Neural cell (in vitro differentiated cells): Measurements from ENCODE around the gene UBAC2. TPM values are rescaled to one million over a fixed set of nuclear protein-coding genes. Genes with fewer than 3 reads are reported as not detected.

Experiments
- H2AFZ ChIP-seq: fragments of 200-600, 300-800 bp; sonication (generic), shearing (Covaris generic); 2 replicates; pipeline ENCODE4 v1.6.0; 2014; ENCODE audit warnings: low read depth, mild to moderate bottlenecking, antibody characterized with exemption, low read length, moderate library complexity
- H3F3A ChIP-seq: fragments of 200-600 bp; shearing (Covaris generic); 2 replicates; pipeline ENCODE4 v1.6.1; 2016; ENCODE audit warnings: mild to moderate bottlenecking, moderate library complexity, mixed read lengths, antibody characterized with exemption, low read length; ENCODE audit not compliant: insufficient read depth, poor library complexity, severe bottlenecking
- H3K27ac ChIP-seq: fragments of 200-600, 300-800 bp; sonication (generic), shearing (Covaris generic); 2 replicates; pipeline ENCODE4 v1.5.1; 2014; ENCODE audit warnings: mild to moderate bottlenecking, low read length, moderate library complexity
- H3K27me3 ChIP-seq: fragments of 300-800, 200-600 bp; sonication (generic), shearing (Covaris generic); 2 replicates; pipeline ENCODE4 v1.6.0; 2014; ENCODE audit warnings: mild to moderate bottlenecking, low read depth, low read length, moderate library complexity; ENCODE audit not compliant: insufficient read depth
- H3K36me3 ChIP-seq: fragments of 300-800, 200-600 bp; sonication (generic), shearing (Covaris generic); 2 replicates; pipeline ENCODE4 v1.5.1; 2014; ENCODE audit warnings: mild to moderate bottlenecking, antibody characterized with exemption, low read length, moderate library complexity; ENCODE audit not compliant: insufficient read depth
- H3K4me2 ChIP-seq: fragments of 300-800, 200-600 bp; sonication (generic), shearing (Covaris generic); 2 replicates; pipeline ENCODE4 v1.6.0; 2014; ENCODE audit warnings: mild to moderate bottlenecking, low read length
- H3K4me3 ChIP-seq: fragments of 300-800, 200-600 bp; sonication (generic), shearing (Covaris generic); 2 replicates; pipeline ENCODE4 v1.5.1; 2014; ENCODE audit warnings: mild to moderate bottlenecking, low read length, moderate library complexity
- H3K79me2 ChIP-seq: fragments of 200-600 bp; shearing (Covaris generic); replicated peaks from 2 replicates; pipeline ENCODE4 v1.6.0; 2014; ENCODE audit warnings: mild to moderate bottlenecking, low read length, moderate library complexity; ENCODE audit not compliant: insufficient read depth
- H3K9ac ChIP-seq: fragments of 300-800, 200-600 bp; sonication (generic), shearing (Covaris generic); 2 replicates; pipeline ENCODE4 v1.6.1; 2016; ENCODE audit warnings: mild to moderate bottlenecking, low read length, mixed read lengths
- H3K9me2 ChIP-seq: fragments of 200-600 bp; shearing (Covaris generic); 2 replicates; pipeline ENCODE4 v1.6.1; 2016; ENCODE audit warnings: mild to moderate bottlenecking, low read length, mixed read lengths; ENCODE audit not compliant: insufficient read depth
- H3K9me3 ChIP-seq: fragments of 200-600, 300-800 bp; sonication (generic), shearing (Covaris generic); 2 replicates; pipeline ENCODE4 v1.6.1; 2016; ENCODE audit warnings: mild to moderate bottlenecking, mixed run types, low read length, moderate library complexity, mixed read lengths
- H4K20me1 ChIP-seq: fragments of 200-600 bp; shearing (Covaris generic); 2 replicates; pipeline ENCODE4 v1.6.1; 2016; ENCODE audit warnings: mild to moderate bottlenecking, mixed run types; ENCODE audit not compliant: insufficient read depth
- EP300 ChIP-seq: fragments of 450-650 bp; conservative IDR thresholded peaks from 2 replicates; pipeline ENCODE4 v1.6.1; 2014; ENCODE audit warnings: antibody characterized with exemption, mild to moderate bottlenecking, moderate library complexity; ENCODE audit not compliant: poor library complexity, severe bottlenecking
- EZH2 ChIP-seq: fragments of 200-600, 300-800 bp; shearing (Covaris generic), sonication (generic); IDR thresholded peaks from 2 replicates; pipeline ENCODE4 v1.6.1; 2014; ENCODE audit warnings: antibody characterized with exemption, low read length, borderline replicate concordance, mild to moderate bottlenecking; ENCODE audit not compliant: insufficient read depth, poor library complexity, severe bottlenecking
- MXI1 ChIP-seq: fragments of 450-650 bp; conservative IDR thresholded peaks from 2 replicates; pipeline ENCODE4 v1.6.1; 2014; ENCODE audit warnings: antibody characterized with exemption, mild to moderate bottlenecking; ENCODE audit not compliant: poor library complexity, severe bottlenecking
- POLR2AphosphoS5 ChIP-seq: IDR thresholded peaks from 2 replicates; pipeline ENCODE4 v1.6.1; 2012
- RAD21 ChIP-seq: fragments of 450-650 bp; conservative IDR thresholded peaks from 2 replicates; pipeline ENCODE4 v1.6.1; 2014; ENCODE audit warnings: antibody characterized with exemption, mild to moderate bottlenecking, moderate library complexity
- SMC3 ChIP-seq: fragments of 450-650 bp; conservative IDR thresholded peaks from 2 replicates; pipeline ENCODE4 v1.6.1; 2014; ENCODE audit warnings: antibody characterized with exemption, mild to moderate bottlenecking, moderate library complexity; ENCODE audit not compliant: poor library complexity
- TAF1 ChIP-seq: IDR thresholded peaks from 2 replicates; pipeline ENCODE4 v1.6.1; 2012; ENCODE audit warnings: low read depth
- polyA plus RNA-seq: library from polyadenylated mRNA; depleted of rRNA; stranded (reverse); fragments of >200 nt; gene quantifications from 2 replicates; pipeline ENCODE4 v1.2.3, GENCODE V29; 2014
- TF ChIP-seq, protein P1 (sequence below): IDR thresholded peaks from 2 replicates; pipeline ENCODE4 v1.6.1; 2012; ENCODE audit warnings: borderline replicate concordance
- TF ChIP-seq, protein P2 (sequence below): fragments of 450-650 bp; IDR thresholded peaks from 2 replicates; pipeline ENCODE4 v1.5.1; 2014; ENCODE audit warnings: antibody characterized with exemption, mild to moderate bottlenecking, moderate library complexity; ENCODE audit not compliant: poor library complexity, severe bottlenecking

The UBAC2 gene
- polyA plus RNA-seq, 1 donor from 2014 or later, result 56.9 TPM

DNA sequence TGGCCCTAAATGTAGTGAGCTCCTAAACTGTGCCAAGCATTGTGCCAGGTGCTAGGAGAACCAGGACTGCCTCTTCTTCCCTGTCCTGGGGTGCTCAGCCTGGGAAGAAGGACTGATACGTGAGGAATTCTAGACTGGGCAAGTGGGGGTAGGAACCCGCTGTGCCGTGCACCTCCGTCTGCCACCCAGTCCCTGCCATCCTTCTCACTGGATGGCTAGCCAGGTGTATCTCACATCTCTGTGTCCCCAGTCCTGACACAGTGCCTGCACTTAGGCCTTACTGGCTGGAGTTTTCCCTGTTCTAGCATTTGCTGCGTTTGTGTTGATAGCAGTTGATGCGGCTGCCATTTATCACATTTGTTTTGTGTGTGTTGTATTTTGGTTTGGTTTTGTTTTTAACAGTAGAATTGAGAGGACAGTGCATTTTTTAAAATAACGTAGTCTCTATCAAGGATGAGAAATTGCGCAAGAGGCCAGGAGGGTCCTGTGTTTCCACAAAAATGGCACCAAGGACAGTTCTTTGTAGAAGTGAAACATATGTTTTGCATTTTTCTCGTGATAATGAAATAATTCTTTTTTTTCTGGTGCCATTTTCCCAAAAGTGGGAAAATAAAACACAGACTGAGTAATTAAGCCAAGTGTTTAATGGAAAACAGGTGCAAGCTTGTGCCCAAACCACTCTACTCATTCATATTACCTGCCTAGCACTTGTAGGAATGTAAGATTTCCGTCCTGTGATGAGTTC, 111.3 kb downstream of the UBAC2 start:
- H3K36me3 ChIP-seq, result no peaks in the 10 kb centered on the region
- H3K9me3 ChIP-seq, result no peaks in the 10 kb centered on the region
- no peaks in the 10 kb centered on the region for H3K79me2 ChIP-seq
- no peaks in the 10 kb centered on the region for H3K27me3 ChIP-seq
- H2AFZ ChIP-seq, result no peak overlapping the region
- TF ChIP-seq, protein P1, sequence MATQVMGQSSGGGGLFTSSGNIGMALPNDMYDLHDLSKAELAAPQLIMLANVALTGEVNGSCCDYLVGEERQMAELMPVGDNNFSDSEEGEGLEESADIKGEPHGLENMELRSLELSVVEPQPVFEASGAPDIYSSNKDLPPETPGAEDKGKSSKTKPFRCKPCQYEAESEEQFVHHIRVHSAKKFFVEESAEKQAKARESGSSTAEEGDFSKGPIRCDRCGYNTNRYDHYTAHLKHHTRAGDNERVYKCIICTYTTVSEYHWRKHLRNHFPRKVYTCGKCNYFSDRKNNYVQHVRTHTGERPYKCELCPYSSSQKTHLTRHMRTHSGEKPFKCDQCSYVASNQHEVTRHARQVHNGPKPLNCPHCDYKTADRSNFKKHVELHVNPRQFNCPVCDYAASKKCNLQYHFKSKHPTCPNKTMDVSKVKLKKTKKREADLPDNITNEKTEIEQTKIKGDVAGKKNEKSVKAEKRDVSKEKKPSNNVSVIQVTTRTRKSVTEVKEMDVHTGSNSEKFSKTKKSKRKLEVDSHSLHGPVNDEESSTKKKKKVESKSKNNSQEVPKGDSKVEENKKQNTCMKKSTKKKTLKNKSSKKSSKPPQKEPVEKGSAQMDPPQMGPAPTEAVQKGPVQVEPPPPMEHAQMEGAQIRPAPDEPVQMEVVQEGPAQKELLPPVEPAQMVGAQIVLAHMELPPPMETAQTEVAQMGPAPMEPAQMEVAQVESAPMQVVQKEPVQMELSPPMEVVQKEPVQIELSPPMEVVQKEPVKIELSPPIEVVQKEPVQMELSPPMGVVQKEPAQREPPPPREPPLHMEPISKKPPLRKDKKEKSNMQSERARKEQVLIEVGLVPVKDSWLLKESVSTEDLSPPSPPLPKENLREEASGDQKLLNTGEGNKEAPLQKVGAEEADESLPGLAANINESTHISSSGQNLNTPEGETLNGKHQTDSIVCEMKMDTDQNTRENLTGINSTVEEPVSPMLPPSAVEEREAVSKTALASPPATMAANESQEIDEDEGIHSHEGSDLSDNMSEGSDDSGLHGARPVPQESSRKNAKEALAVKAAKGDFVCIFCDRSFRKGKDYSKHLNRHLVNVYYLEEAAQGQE, result no peak
- TF ChIP-seq MXI1 (no peak), POLR2AphosphoS5 (no peak), EZH2 (no peak), SMC3 (no peak), TAF1 (no peak), RAD21 (no peak), EP300 (no peak)
- TF ChIP-seq, protein P2, sequence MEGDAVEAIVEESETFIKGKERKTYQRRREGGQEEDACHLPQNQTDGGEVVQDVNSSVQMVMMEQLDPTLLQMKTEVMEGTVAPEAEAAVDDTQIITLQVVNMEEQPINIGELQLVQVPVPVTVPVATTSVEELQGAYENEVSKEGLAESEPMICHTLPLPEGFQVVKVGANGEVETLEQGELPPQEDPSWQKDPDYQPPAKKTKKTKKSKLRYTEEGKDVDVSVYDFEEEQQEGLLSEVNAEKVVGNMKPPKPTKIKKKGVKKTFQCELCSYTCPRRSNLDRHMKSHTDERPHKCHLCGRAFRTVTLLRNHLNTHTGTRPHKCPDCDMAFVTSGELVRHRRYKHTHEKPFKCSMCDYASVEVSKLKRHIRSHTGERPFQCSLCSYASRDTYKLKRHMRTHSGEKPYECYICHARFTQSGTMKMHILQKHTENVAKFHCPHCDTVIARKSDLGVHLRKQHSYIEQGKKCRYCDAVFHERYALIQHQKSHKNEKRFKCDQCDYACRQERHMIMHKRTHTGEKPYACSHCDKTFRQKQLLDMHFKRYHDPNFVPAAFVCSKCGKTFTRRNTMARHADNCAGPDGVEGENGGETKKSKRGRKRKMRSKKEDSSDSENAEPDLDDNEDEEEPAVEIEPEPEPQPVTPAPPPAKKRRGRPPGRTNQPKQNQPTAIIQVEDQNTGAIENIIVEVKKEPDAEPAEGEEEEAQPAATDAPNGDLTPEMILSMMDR, result no peak
- H3K27ac ChIP-seq, result no peak overlapping the region
- H3F3A ChIP-seq, result no peaks in the 10 kb centered on the region
- H3K9ac ChIP-seq, result no peak overlapping the region
- no peak overlapping the region for H3K4me3 ChIP-seq
- no peaks in the 10 kb centered on the region for H4K20me1 ChIP-seq
- no peak overlapping the region for H3K4me2 ChIP-seq
- H3K9me2 ChIP-seq, result no peaks in the 10 kb centered on the region

DNA sequence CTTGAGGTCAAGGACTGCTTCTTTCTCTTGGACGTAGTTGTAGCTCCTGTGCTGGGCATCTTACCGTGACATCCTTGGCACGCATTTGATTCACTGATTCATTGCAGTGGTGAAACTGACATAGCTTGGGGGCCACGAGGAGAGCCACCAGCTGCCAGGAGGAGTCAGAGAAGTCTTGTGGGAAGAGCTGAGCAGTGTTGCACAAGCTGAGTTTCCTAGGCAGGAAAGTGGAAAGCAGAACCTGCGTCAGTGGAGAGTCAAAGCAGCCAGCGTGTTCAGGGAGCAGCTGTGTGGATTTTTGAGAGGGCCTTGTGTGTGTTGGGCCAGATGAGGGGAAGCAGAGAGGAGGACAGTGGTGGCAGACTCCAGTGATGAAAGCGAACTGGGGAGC, 111.8 kb downstream of the UBAC2 start:
- no peak overlapping the region for H3K4me2 ChIP-seq
- no peaks in the 10 kb centered on the region for H3K79me2 ChIP-seq
- no peak overlapping the region for H3K27ac ChIP-seq
- no peak overlapping the region for H3K4me3 ChIP-seq
- no peaks in the 10 kb centered on the region for H3K9me3 ChIP-seq
- H3K9ac ChIP-seq, result no peak overlapping the region
- H3K27me3 ChIP-seq, result no peaks in the 10 kb centered on the region
- no peaks in the 10 kb centered on the region for H3K36me3 ChIP-seq
- no peaks in the 10 kb centered on the region for H4K20me1 ChIP-seq
- TF ChIP-seq TAF1, result no peak
- TF ChIP-seq, protein P2, result no peak
- no peak for TF ChIP-seq SMC3
- no peak for TF ChIP-seq RAD21
- no peak for TF ChIP-seq EP300
- no peak for TF ChIP-seq POLR2AphosphoS5
- no peak for TF ChIP-seq EZH2
- TF ChIP-seq MXI1, result no peak
- TF ChIP-seq, protein P1, result no peak
- no peak overlapping the region for H2AFZ ChIP-seq
- H3F3A ChIP-seq, result no peaks in the 10 kb centered on the region
- no peaks in the 10 kb centered on the region for H3K9me2 ChIP-seq
